ENCODE measurements around the gene RICTOR.

RICTOR gene, protein sequence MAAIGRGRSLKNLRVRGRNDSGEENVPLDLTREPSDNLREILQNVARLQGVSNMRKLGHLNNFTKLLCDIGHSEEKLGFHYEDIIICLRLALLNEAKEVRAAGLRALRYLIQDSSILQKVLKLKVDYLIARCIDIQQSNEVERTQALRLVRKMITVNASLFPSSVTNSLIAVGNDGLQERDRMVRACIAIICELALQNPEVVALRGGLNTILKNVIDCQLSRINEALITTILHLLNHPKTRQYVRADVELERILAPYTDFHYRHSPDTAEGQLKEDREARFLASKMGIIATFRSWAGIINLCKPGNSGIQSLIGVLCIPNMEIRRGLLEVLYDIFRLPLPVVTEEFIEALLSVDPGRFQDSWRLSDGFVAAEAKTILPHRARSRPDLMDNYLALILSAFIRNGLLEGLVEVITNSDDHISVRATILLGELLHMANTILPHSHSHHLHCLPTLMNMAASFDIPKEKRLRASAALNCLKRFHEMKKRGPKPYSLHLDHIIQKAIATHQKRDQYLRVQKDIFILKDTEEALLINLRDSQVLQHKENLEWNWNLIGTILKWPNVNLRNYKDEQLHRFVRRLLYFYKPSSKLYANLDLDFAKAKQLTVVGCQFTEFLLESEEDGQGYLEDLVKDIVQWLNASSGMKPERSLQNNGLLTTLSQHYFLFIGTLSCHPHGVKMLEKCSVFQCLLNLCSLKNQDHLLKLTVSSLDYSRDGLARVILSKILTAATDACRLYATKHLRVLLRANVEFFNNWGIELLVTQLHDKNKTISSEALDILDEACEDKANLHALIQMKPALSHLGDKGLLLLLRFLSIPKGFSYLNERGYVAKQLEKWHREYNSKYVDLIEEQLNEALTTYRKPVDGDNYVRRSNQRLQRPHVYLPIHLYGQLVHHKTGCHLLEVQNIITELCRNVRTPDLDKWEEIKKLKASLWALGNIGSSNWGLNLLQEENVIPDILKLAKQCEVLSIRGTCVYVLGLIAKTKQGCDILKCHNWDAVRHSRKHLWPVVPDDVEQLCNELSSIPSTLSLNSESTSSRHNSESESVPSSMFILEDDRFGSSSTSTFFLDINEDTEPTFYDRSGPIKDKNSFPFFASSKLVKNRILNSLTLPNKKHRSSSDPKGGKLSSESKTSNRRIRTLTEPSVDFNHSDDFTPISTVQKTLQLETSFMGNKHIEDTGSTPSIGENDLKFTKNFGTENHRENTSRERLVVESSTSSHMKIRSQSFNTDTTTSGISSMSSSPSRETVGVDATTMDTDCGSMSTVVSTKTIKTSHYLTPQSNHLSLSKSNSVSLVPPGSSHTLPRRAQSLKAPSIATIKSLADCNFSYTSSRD (N-terminal part only)

DNA sequence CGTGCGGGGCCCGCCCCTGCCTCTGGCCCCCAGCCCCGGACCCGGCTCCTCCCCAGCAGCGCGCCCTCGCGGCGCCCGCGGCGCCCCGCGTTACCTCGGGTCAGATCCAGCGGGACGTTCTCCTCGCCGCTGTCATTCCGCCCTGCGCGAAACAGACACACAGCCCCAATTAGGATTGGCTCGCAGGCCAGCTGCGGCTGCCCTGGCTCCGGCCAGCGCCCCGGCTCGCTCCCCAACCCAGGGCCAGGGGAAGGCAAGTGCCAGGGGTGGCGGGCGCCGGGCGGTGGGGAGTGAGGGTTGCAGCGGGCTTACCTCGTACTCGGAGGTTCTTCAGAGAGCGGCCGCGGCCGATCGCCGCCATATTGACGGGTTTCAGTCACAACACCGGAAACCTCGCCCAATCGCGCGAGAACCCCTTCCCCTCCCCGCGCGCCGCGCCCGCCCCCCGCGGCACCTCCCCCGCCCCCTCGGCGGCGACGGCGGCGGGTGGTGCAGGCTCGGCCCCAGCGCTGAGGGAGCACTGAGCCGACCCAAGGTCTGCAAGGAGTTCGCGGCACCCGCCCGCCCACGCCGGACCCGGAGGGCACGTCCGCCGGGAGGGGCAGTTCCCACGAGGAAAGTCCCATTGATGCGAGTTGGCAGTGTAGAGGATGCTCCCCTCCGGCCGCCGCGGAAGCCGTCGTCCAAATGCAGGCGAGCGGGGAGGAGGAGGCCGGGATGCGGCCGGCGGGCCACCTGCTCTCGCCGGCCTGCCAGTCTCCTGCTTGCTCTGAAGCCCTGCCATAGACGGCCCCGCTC, at the start of gene RICTOR:
TSS of gene RICTOR (minus strand) at position 383 of the 798 bp plus-strand sequence. CDS start at position 361, 22 bp downstream.
- peak; percentile 79 for DNase-seq

DNA sequence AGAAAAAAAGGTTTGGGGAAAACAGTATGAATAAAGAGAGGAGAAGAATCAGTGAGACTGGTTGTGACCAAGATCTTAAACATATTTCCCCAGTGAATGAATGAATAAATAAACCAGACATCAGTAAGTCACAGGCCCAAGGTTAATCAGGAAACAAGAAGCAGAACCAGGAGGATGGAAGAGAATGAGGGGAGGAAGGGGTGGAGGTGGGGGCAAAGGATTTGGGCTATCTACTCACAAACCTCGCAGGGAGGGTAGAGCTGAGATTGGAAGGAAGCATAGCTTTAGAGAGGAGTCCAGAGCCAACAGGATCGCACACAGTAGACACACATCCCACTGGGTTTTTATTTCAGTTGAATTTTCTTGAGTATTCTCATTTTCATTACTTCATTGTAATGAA, 47.7 kb upstream of the RICTOR start:
- DNase-seq, result no peak

DNA sequence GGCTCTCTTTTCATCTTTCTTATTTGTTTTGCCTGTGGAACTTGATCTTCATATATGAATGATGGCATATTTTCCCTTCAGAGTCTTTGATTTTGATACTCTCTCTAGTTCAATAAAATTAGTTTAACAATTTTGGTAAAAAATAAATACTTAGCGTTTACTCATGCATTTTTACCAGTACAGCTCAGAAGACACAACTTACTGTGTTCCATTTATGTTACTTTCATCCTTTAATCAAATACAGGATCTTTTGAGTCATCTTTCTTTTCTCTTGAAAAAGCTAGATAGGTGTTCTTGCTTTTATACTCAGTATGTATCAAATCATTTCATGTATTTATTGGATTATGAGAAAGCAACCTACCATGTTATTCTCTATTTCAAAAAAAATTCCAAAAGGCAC, 47.1 kb upstream of the RICTOR start:
- no peak for DNase-seq

DNA sequence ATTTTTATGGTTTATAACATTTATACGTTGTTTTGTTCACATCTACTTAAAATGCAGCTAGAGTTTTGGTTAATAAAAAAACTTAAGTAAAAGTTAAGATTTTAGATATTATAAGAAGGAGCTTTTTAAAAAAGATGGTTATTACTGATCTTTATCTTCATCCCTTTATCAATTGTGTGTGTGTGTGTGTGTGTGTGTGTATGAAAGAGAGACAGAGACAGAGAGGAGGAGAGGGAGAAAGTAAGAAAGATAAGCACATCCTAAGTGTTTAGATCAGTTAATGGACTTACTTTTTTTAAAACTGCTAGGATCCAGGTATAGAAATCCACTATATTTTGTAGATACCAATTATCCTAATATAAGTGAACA, 45.8 kb upstream of the RICTOR start:
- DNase-seq, result no peak

DNA sequence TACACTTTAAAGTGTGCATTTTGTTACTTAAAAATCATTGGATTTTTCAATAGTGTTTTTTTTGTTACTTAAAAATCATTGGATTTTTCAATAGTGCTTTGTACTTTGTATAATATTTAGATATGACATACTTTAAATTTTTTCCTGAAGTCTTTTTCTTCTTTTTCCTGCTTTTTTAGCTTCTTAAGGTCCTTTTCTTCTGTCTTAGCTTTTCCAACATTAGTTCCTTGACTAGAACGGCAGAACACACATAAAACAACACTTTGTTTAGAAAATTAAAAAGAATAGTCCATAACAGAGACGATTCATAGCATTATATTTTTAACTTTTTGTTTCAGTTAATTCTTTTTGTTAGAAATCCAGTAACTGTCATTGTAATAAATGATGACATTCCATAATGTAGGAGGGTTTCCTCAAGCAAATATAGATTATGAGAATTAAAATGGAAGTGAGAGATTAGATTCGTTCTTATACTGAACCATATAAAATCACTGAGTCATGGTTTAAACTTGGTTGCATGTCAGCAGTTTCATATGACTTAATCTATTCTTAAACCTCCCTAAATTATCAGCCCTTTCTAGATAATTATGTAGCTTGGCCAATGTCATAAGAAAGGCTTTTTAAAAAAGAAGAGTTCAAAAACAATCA, 45.3 kb upstream of the RICTOR start:
- no peak for DNase-seq

DNA sequence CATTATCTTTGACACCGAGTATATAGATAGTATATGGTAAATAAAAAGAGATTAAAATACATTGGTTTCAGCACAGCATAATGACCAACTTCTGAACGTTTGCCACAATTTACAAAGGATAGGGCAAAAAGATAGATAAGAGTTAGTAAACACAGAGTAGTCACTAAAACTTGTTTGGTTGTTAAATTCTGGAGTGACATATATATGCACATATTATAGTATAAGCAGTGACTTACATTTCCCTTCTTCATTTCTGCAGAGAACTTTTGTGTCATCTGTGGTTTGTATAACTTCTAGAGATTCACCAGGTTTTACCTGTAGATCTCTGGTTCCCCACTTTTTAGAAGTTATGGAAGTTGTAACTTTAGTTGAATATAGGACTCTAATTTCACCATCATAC, 44.4 kb upstream of the RICTOR start:
- DNase-seq, result no peak

DNA sequence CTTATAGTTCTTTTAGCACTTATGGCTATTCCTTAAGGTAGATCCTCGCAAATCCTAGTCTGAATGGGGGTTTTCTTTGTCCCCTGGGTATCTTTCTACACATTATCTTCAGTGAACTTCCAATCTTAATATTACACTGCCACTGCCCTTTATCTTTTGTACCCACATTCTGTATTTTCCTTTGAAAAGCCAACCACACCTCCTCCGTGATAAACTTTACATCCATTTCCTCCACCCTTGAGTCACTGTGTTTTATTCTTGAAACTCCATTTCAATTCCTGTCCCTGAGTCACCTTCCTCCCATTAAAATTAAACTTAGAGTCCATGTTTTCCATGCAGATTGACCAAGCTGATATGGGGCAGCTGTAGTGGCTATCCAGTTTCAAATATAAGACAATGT, 43.2 kb upstream of the RICTOR start:
- DNase-seq, result no peak

DNA sequence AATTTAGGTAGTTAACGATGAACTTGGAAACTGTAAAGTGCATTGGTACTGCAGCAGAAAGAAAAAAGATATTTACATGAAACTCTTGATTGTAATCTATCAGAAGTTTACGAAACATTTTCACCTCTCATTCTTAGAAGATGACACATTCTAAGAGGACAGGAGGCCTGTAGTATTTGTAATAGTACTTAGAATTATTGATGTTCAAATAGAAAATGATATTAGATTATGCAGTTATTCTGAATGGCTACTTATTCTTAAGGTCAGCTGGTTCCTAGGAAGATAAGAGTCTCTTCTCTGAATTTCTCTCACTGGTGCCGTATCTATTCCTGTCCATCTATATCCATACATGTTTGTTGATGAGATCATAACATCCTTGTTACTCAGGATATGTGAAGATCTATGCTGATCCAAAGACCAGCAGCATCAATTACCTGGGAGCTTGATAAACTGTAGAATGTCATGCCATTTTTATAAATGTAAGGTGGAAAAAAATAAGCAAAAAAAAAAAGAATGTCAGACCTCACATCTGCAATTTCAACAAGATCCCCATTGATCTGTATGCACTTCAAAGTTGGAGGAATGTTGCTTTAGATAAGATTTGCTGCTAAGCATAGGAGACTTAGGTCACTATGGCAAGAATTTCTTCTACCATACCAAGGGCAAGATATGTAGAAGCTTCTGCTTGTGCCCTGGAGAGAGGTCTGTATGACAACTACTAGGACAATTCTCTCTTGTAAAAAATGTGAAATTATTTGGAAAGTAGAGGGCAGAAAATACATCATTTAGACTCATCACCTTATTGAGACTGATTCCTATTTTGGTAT, 42.4 kb upstream of the RICTOR start:
- no peak for DNase-seq

DNA sequence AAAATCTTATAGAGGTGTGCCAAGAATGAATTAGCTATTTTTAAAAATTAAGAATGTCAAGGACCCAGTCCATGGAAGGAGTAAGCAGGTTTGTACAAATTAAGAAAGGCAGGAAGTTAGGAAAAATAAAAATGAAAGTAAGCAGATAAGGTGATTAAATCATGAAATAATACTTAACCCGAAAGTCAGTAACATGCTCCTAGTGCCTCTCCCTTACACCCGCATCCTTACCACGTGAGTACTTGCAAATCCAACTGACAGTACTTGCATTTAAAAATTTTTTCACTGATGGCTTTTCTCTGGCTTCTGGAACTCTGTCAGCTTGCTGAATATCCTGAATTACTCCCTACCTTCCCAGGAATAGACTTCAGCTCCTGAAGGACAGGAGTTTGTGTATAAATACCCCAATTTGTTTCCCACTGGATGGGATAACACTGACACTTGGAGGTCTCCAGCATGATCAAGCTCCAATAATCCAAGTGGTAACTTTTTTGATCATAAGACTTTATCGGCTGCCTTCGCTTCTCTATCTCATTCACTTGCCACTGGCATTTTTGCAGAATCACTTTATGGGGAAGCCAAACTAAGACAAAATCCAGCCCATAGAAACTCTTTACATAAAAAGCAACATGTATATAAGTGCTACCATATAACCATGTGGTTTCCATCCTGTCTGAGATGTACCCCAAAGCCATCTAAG, 41.6 kb upstream of the RICTOR start:
- DNase-seq, result no peak

DNA sequence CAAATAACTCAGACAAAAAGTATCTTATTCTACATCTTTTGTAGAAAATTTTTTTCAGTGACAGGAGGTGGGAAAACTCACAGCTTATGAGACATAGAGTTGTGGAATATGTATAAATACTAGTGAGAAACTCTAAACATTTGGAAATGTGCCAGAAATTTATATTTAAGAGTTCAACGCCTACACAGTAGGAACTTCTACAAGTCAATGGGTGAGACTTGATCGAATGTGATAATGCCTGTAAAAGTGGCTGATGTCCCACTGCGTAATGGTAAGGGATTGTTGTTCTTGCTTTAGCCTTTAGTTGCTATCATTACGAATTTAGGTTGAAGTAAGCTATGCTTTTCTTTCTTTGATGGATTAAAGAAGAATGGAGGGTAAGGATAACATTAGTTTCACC, 40.0 kb upstream of the RICTOR start:
- no peak for DNase-seq

DNA sequence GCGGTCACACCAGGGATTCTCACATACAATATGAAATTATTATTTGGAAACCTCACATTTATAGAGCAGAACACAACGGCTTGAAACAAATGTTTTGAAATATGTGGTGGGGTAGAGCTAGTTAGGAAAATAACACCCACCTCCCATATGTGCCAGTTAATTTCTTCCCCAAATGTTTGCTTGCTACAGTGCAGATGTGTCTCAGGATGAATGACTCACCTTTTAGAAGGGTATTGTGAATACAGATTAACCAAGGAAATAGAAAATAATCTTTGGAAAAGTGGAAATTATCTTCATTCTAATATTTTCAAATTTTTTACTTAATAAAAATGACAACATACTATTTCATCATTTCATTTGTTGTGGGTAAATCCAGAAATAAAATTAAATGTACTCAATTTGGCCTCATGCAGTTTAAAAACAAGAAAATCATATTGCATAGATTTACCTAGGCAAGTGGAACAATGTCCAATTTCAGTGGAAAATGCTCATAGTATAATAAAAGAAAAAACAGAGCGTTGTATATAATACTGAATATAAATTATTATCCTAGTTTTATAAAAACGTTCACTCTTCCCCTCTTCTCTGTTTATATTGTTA, 39.3 kb upstream of the RICTOR start:
- DNase-seq, result no peak

DNA sequence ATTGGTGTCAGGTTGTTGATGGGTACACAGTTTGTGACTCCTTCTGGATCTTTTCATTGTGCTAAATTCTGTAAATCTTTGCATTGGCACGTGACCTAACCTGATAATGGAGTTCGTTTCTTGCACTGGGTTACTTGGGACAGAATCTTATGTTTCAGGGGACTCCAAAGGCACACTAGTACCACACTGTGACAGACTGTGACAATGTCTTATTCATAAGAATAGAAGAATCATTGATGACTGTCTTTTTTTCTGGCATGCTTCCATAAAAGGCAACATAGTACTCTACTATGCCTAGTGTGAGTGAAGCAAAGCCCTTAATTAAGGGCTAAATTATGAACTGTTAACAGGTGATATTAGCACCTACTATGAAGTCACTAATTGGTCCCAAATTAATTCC, 35.4 kb upstream of the RICTOR start:
- no peak for DNase-seq

DNA sequence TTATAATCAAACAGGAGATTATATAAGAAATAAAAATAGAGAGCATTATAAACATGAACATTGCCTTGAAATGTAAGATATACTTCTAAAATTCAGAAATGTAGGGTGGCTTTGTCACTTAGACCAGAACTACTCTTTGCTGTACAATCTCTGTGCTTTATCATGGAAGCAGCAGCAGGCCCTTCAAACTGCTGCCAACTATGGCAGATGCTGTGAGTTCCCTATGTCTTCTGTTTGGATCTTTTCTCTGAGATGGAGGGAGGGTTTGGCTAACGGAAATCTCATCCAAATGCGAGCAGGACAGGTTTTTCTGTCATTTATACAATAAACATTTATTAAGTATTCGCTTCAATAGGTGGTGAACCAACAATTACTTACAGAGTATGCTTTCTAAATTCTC, 34.8 kb upstream of the RICTOR start:
- DNase-seq, result no peak

DNA sequence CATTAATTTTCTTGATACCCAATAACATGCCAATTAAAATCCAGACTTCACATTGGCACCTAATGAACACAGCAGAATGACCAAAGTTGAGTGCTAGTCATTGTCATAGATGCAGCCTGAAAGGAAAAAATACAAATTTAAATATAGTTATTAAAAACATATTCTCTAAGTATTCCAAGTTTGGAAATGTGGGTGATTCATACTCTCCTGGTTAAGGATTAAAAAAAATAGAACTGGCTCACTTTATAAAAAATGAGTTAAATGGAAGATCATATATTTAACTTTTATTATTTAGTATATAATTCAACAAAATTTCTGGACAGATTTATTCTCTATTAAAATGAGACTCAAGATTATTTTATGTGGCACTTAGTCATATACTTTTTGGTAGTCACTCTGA, 33.2 kb upstream of the RICTOR start:
- DNase-seq, result no peak

DNA sequence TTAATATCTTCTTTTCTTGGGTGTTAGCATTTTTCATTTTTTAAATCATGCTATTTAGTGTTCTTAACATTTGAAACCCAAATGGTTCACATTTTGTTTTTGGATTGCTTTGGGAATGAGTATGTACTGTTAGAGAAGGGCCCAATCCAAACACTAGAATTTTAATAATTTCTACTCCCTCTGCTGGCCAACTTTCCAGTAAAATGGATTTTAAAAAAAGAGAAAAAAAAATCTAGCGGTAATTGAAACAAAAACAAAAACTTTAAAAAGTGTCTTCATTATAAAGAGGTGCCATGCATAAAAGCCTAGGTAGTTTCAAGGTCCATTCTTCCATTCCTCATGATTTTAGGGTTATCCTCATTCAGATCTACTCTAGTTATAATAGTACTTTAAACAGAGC, 32.1 kb upstream of the RICTOR start:
- DNase-seq, result no peak

DNA sequence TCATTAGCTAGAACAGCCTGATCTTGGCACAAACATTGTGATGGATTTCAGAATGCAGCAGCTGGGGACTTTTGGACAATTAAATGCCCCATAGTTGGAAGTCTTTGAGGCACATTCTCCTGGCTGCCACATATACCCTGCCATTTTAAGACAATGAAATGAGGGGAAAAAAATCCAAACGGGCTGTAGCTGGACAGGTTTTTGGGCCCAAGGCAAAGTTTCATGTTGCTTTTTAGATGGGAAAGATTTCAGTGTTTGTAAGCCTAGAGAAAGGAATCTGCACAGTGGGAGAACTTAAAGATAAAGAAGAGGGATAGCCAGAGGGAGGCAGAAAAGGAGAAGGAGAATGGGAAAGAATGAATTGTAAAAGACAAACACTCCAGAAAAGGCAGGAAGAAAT, 30.0 kb upstream of the RICTOR start:
- DNase-seq, result no peak

DNA sequence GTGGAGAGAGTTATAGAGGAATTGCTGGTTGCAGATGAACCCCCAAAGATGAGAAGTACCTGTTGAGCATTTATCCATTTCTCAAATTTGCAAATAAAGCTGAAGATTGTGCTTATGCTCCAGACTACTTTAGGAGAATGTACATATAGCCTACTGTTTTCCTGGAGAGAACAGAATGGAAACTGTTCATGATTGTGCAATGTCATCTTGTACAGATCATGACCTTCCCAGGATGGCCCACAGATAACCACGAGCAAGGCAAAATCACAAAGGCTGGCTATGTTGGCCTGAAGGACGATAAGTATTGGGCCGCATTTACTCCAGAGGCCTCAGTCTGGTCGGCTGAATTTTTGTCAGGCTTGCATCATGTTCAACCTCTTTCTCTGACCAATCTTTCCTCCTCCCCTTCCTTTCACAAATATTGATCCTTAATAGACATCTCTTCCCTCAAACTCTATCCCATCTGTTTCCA, 28.5 kb upstream of the RICTOR start:
- no peak for DNase-seq

DNA sequence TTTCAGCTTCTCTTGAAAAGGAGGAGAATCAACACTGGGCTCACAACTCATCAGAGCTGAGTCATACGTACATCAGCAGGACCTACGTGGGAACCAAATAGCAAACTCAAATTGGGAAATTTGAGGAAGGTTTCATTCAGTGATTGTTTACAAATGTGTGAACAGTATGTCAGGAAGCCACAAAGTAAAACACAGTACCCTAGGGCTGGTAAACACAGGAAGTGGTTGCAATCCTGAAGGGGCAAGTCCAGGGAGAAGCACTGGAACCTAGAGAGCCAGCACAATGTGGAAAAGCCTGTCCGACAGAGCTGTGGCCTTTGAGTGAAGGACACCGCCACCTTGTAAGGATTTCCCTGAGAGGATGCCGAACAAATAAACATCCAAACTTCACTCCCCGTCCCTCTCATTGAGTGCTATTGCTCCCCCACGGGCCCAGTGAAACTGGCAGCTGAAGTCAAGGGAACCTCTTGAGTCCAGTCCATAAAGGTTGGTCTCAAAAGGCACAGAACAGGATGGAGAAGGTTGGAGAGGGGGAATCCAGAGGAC, 26.7 kb upstream of the RICTOR start:
- no peak for DNase-seq

DNA sequence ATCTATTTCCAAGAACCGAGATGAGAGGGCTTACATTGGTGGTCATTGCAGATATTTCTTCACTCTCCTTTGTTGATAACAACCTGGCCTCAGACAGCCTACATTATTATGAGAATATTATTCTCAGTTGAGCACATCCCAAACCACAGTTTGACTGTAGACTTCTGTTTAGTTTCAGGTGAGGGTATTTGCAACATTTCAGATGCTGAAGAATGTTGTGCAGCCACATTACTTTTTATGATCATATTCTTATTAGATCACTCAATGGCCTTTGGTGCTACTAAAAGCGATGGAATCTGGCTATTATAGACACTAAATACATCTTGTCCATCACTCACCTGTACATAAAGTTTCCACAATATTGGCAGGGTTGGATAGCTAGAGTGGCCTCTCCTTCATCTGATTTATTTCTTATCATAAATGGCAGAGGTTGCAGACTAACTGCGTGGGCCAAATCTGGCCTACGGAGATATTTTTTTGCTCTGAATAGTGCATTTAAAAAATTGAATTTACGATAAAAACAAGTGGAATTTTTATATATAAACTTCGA, 26.2 kb upstream of the RICTOR start:
- no peak for DNase-seq

All from NCI-H1092 (cell line).